GM18861 (cell line): ENCODE data around the gene GMFB.
"Not testable (repeated sequence)": the region's sequence is repeated elsewhere in the genome, so short reads cannot be mapped to it uniquely, and the experiment has no call there.

Experiments used
- ATAC-seq: cut with Tn5 transposase; IDR thresholded peaks from one replicate; pipeline ENCODE4 v1.9.1; 2021; ENCODE audit not compliant: unreplicated experiment

The GMFB gene

DNA sequence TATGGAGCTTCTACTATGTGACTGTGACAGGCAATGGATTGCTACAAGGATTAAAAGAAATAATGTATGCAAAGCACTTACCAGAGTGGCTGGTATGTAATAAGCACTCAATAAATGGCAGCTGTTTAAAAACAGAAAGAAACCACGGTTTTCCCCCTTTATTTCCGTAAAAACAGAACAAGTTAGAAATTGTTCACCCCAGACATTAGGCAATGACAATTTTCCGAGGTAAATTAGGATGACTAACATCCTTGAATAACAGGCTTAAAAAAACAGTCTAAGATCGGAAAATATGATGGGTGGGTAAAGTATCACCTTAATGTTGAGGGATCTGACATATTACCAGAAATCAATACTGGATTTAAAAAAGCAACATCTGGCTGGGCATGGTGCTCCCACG, 26.7 kb downstream of the GMFB start:
- no peak for ATAC-seq

DNA sequence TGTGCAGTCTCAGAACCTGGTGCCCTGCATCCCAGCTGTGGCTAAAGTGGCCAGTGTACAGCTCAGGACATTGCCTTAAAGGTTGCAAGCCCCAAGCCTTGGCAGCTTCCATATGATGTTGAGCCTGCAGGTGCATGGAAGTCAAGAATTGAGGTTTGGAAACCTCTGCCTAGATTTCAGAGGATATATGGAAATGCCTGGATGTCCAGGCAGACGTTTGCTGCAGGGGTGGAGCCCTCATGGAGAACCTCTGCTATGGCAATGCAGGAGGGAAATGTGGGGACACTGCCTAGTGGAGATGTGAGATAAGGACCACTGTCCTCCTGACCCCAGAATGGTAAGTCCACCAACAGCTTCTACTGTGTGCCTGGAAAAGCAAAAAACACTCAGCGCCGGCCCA, 29.7 kb downstream of the GMFB start:
- no peak for ATAC-seq

DNA sequence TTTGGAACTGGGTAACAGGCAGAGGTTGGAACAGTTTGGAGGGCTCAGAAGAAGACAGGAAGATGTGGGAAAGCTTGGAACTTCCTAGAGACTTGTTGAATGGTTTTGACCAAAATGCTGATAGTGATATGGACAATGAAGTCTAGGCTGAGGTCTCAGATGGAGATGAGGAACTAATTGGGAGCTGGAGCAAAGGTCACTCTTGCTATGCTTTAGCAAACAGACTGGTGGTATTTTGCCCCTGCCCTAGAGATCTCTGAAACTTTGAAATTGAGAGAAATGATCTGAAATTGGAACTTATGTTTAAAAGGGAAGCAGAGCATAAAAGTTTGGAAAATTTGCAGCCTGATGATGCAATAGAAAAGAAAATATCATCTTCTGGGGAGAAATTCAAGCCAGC, 30.2 kb downstream of the GMFB start:
- not testable (repeated sequence) for ATAC-seq

DNA sequence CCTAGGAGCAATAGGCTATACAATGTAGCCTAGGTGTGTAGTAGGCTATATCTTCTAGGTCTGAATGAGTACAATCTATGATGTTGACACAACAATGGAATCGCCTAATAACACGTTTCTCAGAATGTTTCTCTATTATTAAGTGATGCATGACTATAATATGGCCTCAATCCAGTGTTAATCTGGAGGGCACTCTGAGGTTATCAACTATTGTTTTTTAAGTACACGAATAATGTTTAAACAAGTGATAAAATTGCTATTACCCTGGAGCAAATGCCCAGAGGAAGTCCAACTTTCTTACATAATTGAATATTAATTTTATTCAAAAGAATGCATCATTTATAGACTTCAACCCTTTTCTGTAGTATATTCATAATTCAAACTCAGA, 31.2 kb downstream of the GMFB start:
- ATAC-seq = no peak

DNA sequence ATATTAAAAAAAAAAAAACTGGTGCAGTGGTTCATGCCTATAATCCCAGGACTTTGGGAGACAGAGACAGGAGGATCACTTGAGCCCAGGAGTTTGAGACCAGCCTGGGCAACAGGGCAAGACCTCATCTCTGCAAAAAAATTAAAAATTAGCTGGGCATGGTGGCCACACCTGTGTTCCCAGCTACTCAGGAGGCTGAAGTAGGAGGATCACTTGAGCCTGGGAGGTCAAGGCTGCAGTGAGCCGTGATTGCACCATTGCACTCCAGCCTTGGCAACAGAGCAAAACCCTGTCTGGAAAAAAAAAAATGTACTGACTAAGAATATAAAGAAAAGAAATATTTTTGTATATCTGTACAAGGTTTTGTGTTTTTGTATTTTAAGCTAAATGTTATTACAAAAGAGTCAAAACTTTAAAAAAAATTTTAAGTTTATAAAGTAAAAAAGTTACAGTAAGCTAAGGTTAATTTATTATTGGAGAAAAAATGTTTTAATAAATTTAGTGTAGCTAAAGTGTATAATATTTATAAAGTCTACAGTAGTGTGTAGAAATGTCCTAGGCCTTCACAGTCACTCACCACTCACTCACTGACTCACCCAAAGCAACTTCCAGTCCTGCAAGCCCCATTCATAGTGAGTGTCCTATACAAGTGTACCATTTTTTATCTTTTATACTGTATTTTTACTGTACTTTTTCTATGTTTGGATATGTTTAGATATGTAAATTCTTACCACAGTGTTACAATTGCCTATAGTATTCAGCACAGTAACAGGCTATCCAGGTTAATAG, 31.8 kb downstream of the GMFB start:
- not testable (repeated sequence) for ATAC-seq

DNA sequence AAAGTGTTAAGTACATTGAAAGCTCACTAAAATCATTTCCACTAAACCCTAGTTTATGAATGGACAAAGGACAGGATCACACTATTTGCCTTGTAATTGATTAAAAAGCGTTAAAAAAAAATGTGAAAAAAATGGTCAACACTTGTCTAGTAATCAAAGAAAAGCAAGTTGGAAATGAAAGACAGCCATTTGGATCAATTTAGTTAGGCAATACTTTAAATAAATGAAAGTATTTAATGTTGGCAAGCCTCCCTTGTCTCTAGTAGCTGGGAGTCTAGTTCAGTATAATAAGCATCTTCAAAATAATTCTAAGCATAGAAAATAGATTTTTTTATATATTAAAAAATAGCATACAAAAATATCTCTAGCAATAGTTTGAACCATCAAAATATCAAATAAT, 33.4 kb downstream of the GMFB start:
- ATAC-seq = no peak

DNA sequence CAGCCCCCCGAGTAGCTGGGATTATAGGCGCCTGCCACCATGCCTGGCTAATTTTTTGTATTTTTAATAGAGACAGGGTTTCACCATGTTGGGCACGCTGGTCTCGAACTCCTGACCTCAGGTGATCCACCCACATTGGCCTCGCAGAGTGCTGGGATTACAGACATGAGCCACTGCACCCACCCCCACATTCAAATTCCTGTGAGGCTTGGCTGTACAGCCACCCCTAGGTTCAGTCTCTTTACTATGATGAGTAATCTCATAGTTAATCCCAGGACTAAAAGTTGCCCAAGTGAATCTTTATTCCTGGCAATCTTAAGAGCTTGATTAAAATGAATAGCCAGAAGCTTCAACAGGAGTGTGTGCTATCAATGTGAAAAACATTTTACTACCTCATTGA, 34.8 kb downstream of the GMFB start:
- ATAC-seq = not testable (repeated sequence)

DNA sequence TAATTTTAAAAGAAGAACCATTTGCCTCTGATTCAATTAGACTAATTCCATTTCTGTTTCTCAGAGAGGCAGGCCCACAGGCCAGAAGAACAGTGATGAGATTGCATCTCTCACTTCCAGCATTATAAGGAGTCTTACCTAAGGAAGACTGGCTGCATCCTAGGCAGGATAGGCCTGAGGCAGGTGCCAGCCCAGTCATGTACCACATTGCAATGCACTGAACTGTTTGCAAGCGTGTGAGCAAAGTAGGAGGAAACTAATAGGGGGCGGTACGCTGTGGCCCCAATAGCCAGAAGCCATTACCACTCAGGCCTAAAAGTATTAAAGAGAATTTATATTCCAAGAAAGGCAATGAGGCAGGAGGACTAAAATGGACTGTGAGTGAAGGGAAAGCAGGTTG, 35.5 kb downstream of the GMFB start:
- ATAC-seq = no peak

DNA sequence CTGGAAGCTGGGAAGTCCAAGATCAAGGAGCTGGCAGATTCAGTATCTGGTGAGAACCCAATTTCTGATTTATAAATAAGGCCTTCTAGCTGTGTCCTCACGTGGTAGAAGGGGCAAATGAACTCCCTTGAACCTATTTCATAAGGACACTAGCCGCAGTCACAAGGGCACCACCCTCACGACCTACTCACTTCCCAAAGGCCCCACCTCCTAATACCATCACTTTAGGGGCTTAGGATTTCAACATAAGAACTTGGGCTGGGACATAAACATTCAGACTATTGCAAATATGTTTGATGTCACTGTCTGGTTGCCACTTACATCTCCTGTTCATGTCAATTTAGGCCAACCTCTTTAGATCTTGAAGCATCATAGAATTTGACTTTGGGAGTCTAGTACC, 36.8 kb downstream of the GMFB start:
- ATAC-seq = no peak

DNA sequence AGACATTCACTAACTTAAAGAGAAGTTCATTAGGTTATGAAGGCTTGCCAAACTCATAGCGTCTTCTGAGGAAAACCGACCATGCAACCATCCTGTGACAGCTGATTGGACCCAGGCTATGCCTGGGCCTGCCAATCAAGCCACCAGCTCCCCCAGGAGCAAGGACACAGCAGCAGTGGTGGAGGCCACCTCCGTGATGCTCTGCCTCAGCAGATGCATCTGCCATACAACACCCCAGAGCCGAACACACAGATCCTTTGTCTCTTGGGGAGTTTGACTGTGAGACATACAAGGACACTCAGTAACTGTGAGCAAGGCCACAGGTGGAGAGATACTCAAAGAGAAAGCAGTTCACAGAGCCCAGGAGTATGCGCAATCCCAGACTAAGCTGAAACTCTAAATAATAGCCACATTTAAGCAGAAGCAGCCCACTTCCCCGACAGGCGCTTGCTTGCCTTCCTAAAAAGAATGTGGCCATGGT, 37.6 kb downstream of the GMFB start:
- ATAC-seq = no peak

DNA sequence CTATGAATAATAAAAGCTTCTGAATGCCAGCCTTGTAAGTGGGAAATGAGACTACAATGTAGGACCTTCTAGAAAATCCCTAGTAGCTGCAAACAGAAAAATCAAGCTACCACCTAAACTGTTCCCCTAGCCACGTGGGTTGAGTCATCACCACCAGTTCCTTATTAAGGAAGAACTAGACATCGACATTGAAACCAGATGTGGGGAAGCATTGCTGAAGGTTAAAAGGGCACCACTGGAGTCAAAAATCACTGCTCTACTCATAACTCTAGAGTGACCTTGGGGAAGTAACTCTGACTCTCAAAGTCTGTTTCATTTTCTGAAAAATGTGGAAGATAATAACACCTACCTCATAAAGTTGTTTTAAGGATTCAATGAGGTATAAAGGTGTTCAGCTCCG, 38.2 kb downstream of the GMFB start:
- peak; percentile 80 for ATAC-seq

DNA sequence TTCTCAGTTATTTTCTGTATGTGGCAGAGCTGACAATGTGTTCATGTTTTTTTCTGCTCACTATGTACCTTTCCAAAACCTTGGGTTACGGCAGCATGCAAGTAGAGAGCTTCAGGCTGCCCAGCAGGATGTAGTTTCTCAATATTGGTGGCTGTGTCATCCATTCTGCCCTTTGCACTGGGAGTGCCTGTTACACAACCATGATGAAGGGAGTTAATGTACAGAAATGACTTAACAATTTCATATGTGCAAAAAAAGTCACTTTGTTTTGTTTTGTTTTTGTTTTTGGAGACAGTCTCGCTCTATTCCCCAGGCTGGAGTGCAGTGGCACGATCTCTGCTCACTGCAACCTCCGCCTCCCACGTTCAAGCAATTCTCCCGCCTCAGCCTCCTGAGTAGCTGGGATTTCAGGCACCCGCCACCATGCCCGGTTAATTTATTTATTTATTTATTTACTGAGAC, 41.5 kb downstream of the GMFB start:
- no peak for ATAC-seq

DNA sequence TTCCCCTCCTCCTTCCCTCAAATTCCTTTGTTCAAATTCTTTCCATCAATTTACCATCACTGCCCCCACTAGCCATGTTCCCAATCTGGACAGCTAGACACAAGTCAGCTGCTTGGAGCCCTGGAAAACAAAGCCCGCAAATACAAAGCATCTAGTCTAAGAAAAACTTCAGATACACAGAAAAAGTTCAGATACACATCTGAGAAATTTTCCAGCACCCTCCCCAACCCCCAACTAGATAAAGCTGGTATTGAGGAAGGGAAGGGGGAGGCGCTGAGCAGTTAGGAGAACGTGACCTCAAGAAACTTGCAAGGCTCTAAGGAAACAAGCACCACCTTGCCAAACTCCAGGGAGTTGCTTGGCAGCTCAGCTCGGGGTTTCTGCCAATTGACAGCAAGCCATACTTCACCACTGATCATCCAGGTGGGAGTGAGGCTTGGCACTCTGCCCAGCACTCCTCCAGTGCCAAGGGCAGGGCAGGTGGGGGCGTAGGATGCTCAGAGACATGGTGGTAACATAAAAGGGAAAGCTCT, 42.6 kb downstream of the GMFB start:
- no peak for ATAC-seq

DNA sequence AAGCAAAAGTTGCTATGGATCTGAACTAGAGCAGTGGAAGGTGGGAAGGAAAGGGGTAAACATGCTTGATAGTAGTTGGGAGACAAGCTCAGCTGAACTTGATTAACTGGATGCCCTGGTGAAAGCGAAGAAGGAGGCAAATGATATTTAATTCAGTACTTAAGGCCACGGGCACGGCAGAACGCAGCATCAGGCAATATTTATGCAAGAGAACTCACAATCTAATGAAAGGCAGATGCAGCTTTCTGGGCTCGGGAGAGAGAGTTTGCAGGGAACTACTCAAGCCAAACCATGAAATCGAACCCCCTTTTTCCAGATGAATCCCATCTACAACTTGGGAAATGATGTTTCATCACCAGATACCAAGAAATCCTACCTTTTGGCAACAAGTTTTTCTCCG, 44.1 kb downstream of the GMFB start:
- no peak for ATAC-seq

DNA sequence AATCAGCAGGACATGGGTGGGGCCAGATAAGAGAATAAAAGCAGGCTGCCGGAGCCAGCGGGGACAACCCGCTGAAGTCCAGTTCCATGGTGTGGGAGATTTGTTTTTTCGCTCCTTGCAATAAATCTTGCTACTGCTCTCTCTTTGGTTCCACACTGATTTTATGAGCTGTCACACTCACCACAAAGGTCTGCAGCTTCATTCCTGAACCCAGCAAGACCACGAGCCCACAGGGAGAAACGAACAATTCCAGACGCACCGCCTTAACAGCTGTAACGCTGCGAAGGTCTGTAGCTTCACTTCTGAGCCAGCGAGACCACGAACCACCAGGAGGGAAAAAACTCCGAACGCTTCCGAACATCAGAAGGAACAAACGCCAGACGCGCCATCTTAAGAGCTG, 44.8 kb downstream of the GMFB start:
- ATAC-seq = no peak

DNA sequence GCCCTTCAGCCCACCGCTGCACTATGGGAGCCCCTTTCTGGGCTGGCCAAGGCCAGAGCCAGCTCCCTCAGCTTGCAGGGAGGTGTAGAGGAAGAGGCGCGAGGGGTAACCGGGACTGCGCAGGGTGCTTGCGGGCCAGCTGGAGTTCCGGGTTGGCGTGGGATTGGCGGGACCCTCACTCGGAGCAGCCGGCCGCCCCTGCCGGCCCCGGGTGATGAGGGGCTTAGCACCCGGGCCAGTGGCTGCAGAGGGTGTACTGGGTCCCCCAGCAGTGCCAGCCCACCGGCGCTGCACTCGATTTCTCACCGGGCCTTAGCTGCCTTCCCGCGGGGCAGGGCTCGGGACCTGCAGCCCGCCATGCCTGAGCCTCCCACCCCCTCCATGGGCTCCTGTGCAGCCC, 45.8 kb downstream of the GMFB start:
- ATAC-seq = not testable (repeated sequence)

DNA sequence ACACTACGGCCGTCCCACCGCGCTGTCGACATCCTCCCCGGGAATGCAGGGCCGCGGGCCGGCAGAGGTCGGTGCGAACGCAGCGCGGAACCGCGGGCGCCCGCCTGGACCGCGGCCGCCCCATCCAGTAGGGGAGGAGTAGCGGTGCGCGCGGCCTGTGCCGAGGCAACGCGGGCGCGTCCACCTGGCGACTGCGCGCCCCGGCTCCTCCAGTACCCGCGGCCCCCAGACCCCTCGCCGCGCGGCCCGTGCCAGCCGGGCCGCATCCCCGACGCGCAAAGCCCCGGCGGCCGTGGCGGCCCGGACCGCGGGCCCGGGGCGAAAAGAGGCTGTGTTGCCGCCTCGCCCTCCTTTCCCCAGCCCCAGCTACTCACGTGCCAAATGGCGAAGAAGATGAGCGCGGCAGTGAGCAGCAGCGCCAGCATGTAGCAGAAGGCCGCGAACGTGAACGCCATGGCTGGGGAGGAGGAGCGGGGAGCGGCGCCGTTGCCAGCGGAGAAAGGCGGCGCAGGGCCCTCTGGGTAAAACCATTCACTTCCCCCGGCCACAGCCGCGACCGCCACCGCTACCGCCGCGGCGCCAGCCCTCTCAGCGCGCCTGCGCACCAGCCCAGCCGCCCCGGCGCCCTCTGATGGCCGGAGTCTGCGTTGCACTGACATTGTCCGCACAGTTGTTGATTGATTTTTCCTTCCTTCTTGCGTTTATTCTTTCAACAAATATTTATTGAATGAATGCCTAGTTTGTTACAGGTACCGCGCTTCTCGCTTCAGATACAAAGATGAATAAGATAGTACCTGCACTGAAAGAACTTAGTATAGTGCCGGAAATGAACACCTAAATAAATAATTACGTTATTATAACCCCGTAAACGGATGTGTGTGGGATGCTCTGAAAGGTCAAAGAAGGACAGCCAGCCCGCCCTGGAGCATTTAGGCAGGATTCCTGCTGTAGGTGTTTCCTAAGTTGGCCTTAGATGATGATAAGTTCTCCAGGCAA, 47.6 kb downstream of the GMFB start, which contains the start of gene CNIH1:
Gene CNIH1, minus strand, starts transcription at position 502 of the 996 bp plus-strand sequence. Its CDS starts 47 bp downstream, at position 455.
- ATAC-seq = peak; percentile 74

DNA sequence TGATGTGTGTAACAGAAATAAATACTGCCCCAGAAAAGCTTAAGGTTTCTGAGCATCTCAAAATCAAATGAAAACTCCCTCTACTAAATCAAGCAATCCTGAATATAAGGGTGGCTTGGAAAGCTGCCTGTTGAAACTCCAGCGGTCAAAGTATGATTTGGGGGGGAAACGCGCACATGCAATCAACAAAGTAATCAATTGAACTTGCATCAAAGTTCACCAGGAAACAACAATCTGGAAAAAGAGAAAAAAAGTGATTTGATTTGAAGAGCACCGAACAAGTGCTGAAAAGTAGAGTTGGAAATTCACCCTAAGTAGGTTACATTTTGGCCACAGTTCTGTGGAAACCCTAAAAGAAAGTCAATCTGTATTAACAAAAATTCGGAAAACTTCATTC, 48.3 kb downstream of the GMFB start:
- ATAC-seq = no peak

DNA sequence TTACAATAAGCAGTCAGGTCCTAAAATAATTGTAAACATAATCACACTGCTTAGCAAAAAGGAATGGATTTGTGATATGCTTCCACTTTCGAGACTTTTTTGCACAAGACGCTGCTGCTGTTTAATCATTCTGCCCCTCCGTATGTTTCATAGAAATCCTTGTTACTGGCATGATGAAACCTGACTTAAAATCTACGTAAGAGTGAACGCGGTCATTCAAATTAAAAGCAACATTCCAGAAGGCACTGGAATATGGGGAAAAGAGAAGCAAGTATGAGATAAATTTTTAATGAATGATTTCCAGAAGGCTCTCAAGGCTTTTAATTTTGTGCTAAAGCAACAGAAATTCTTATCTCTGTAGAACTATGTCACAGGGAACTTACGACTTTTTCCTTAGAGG, 48.7 kb downstream of the GMFB start:
- no peak for ATAC-seq

DNA sequence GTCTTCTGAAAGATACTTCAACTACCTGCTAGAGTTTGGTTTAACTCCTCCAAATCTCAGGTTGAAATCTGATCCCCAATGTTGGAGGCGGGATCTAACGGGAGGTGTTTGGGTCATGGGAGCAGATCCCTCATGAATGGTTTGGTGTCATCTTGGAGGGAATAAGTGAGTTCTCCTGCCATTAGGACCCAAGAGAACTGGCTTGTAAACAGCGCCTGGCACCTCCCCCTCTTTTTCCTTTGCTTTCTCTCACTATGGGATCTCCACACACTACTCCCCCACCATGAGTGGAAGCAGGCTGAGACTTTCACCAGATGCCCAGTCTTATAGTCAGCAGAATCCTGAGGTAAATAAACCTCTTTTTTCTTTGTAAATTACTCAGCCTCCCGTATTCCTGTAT, 50.1 kb downstream of the GMFB start:
- ATAC-seq = no peak

DNA sequence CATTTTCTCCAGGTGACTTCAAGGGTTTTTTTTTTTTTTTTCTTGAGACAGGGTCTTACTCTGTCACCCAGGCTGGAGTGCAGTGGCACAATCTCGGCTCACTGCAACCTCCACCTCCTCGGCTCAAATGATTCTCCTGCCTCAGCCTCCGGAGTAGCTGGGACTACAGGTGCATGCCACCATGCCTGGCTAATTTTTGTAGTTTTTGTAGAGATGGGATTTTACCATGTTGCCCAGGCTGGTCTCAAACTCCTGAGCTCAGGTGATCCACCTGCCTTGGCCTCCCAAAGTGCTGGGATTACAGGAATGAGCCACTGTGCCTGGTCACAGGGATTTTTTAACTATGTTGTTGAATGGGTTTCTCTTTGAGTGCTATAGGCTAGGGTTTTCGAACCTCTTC, 50.8 kb downstream of the GMFB start:
- not testable (repeated sequence) for ATAC-seq
